GM12892 (cell line): Measurements from ENCODE around the gene ANKLE1.

Source experiments
- POLR2A ChIP-seq: IDR thresholded peaks from 2 replicates; pipeline ENCODE4 v1.6.1; 2011; ENCODE audit warnings: low read depth, low read length, control low read depth
- POLR2AphosphoS5 ChIP-seq: IDR thresholded peaks from 2 replicates; pipeline ENCODE4 v1.6.1; 2011; ENCODE audit warnings: low read depth, low read length, control low read depth

- TF ChIP-seq POLR2AphosphoS5 (no peak), POLR2A (no peak)
Measured at GRCh38 chr19:17303940-17304267, 22.2 kb downstream of the ANKLE1 start.
